Left cardiac atrium (tissue), 4 donors: ENCODE data around the gene EXD2. TPM values are rescaled to one million over a fixed set of nuclear protein-coding genes. Genes with fewer than 3 reads are reported as not detected.
A peak's percentile ranks its signal among the peaks of the same experiment; 100 is the strongest.

Source experiments
- ATAC-seq, 2 donors: fragments of 200-7000 bp; cut with Tn5 transposase; one replicate each; pipeline ENCODE4 v1.9.1; 2020; ENCODE audit warnings: mild to moderate bottlenecking in 2 of 2, moderate library complexity in 2 of 2
- DNase-seq: peaks from one replicate; pipeline ENCODE4 v3.0.0-alpha.2; 2020
- intact Hi-C, 2 donors: fragments of 100-400 bp; cut with DNase I; formaldehyde crosslinking; loops; one replicate each; pipeline versions ENCODE4 v1.14.1 to v1.15.1; 2022 to 2023
- total RNA-seq, 2 donors: library from RNA; stranded (reverse); fragmentation: NEBNext Ultra II Directional; extraction: Animal tissue kit (Norgen Biotek cat#: 25700); gene quantifications; one replicate each; pipeline ENCODE4 v1.2.1, GENCODE V29; 2021
- donor health status: DM: no; HTN: yes; CAD: no.
- donor health status: DM: no; HTN: yes; CAD: no; lungs with severe emphysema.
- donor health status: DM: yes; HTN: yes; CAD: no.
- donor health status: Dilated cardiomyopathy.

EXD2 gene
- total RNA-seq, 2 donors from 2014 or later = 15.8 to 17.1 TPM

- intact Hi-C loops = loop anchor here (5.0 to 10.0 kb wide), 2 partner anchors 212 to 220 kb away; no protein-coding TSS in a partner anchor
- ATAC-seq (peak; percentile 64 to 72), DNase-seq (peak; percentile 44)
Measured at GRCh38 chr14:69242311-69243224, 51.3 kb downstream of the EXD2 start.

- DNase-seq (no peak), ATAC-seq (no peak)
- intact Hi-C loops = loop anchor here (2.0 to 10.0 kb wide), 3 partner anchors 118 to 217 kb away; no protein-coding TSS in a partner anchor
Measured at GRCh38 chr14:69244946-69245345, 53.6 kb downstream of the EXD2 start.

GRCh38 chr14:69246331-69246730 is 55.0 kb downstream of the EXD2 start:
- intact Hi-C loops = loop anchor here in 1 of 2 donors (10.0 kb wide), 1 partner anchor 208 kb away; no protein-coding TSS in a partner anchor
- no peak for DNase-seq

GRCh38 chr14:69247676-69248440 is 56.6 kb downstream of the EXD2 start:
- peak; percentile 37 for DNase-seq
- peak; percentile 73 to 90 for ATAC-seq
- intact Hi-C loops = loop anchor here in 1 of 2 donors (10.0 kb wide), 1 partner anchor 207 kb away; no protein-coding TSS in a partner anchor

More at GRCh38 chr14:69246331-69246730, 55.0 kb downstream of the EXD2 start:
- no peak for ATAC-seq

- DNase-seq (no peak), ATAC-seq (no peak)
- intact Hi-C loops = loop anchor here in 1 of 2 donors (10.0 kb wide), 2 partner anchors 105 to 205 kb away; no protein-coding TSS in a partner anchor
Measured at GRCh38 chr14:69249603-69250002, 58.3 kb downstream of the EXD2 start.

GRCh38 chr14:69252851-69253250 is 61.6 kb downstream of the EXD2 start:
- intact Hi-C loops = loop anchor here in 1 of 2 donors (10.0 kb wide), 1 partner anchor 102 kb away; no protein-coding TSS in a partner anchor
- ATAC-seq = no peak
- DNase-seq = no peak

GRCh38 chr14:69259168-69259526 is 67.8 kb downstream of the EXD2 start:
- no peak for DNase-seq
- intact Hi-C loops = loop anchor here in 1 of 2 donors (10.0 kb wide), 1 partner anchor 96 kb away; no protein-coding TSS in a partner anchor
- ATAC-seq = no peak

GRCh38 chr14:69259527-69260189 is 68.4 kb downstream of the EXD2 start, which contains the start of gene GALNT16:
Gene GALNT16, plus strand, starts transcription at chr14:69260158. Its CDS starts 133 bp downstream, at chr14:69260291.
- intact Hi-C loops = loop anchor here (10.0 kb wide), 2 partner anchors 55 to 95 kb away; no protein-coding TSS in a partner anchor
- ATAC-seq = peak; percentile 41 to 45
- peak; percentile 61 for DNase-seq

GRCh38 chr14:69260190-69260860 is 69.0 kb downstream of the EXD2 start:
- no peak for DNase-seq
- peak; percentile 12 to 26 for ATAC-seq
- intact Hi-C loops = loop anchor here in 1 of 2 donors (10.0 kb wide), 1 partner anchor 54 kb away; no protein-coding TSS in a partner anchor

- intact Hi-C loops = loop anchor here in 1 of 2 donors (10.0 kb wide), 1 partner anchor 54 kb away; no protein-coding TSS in a partner anchor
- peak; percentile 56 to 58 for ATAC-seq
- DNase-seq = peak; percentile 43
Measured at GRCh38 chr14:69260861-69261564, 69.7 kb downstream of the EXD2 start.

- ATAC-seq (peak; percentile 22 to 28), DNase-seq (peak; percentile 51)
- intact Hi-C loops = loop anchor here in 1 of 2 donors (10.0 kb wide), 1 partner anchor 53 kb away; no protein-coding TSS in a partner anchor
Measured at GRCh38 chr14:69261761-69262331, 70.5 kb downstream of the EXD2 start.

GRCh38 chr14:69262516-69262915 is 71.2 kb downstream of the EXD2 start:
- intact Hi-C loops = loop anchor here in 1 of 2 donors (10.0 kb wide), 1 partner anchor 52 kb away; no protein-coding TSS in a partner anchor
- no peak for ATAC-seq
- DNase-seq = no peak

GRCh38 chr14:69263364-69263763 is 72.1 kb downstream of the EXD2 start:
- DNase-seq (peak; percentile 81), ATAC-seq (peak; percentile 48 to 59)
- intact Hi-C loops = loop anchor here in 1 of 2 donors (10.0 kb wide), 1 partner anchor 51 kb away; no protein-coding TSS in a partner anchor

GRCh38 chr14:69263771-69264170 is 72.5 kb downstream of the EXD2 start:
- intact Hi-C loops = loop anchor here in 1 of 2 donors (10.0 kb wide), 1 partner anchor 51 kb away; no protein-coding TSS in a partner anchor
- DNase-seq = peak; percentile 54
- ATAC-seq = no peak

GRCh38 chr14:69266572-69267345 is 75.5 kb downstream of the EXD2 start:
- DNase-seq = no peak
- intact Hi-C loops = loop anchor here in 1 of 2 donors (10.0 kb wide), 1 partner anchor 48 kb away; no protein-coding TSS in a partner anchor

GRCh38 chr14:69267492-69267891 is 76.2 kb downstream of the EXD2 start:
- intact Hi-C loops = loop anchor here in 1 of 2 donors (10.0 kb wide), 1 partner anchor 47 kb away; no protein-coding TSS in a partner anchor
- no peak for DNase-seq
- ATAC-seq = no peak

More at GRCh38 chr14:69266572-69267345, 75.5 kb downstream of the EXD2 start:
- no peak for ATAC-seq
